CD14-positive monocyte (primary cell): ENCODE measurements around the gene PDCD2L. TPM values are rescaled to one million over a fixed set of nuclear protein-coding genes. Genes with fewer than 3 reads are reported as not detected.

ENCODE experiments used
- DNase-seq, 3 donors: peaks; one replicate each; pipeline ENCODE4 v3.0.0-alpha.2; 2011 to 2022
- H2AFZ ChIP-seq: 2 replicates; pipeline ENCODE4 v1.6.0; 2012; ENCODE audit warnings: mild to moderate bottlenecking, low read depth, low read length, inconsistent platforms; ENCODE audit not compliant: insufficient read depth, poor library complexity, severe bottlenecking
- H3K27ac ChIP-seq, 2 donors: 1 replicate in 1 of 2; 2 replicates in 1 of 2; pipeline ENCODE4 v1.5.1; 2012 to 2013; ENCODE audit warnings: low read length in 2 of 2, control low read depth in 1 of 2, inconsistent platforms in 1 of 2, low read depth in 1 of 2, mild to moderate bottlenecking in 1 of 2
- H3K27me3 ChIP-seq, 2 donors: one replicate each; pipeline versions ENCODE4 v1.6.0 to v1.6.1; 2011 to 2013; ENCODE audit warnings: low read length in 2 of 2; ENCODE audit not compliant: control insufficient read depth in 2 of 2, insufficient read depth in 2 of 2
- H3K36me3 ChIP-seq, 2 donors: replicated peaks in 1 of 2; 1 replicate in 1 of 2; 2 replicates in 1 of 2; pipeline versions ENCODE4 v1.5.1 to v1.6.1; 2012 to 2013; ENCODE audit warnings: low read length in 2 of 2, control low read depth in 1 of 2, inconsistent platforms in 1 of 2, mild to moderate bottlenecking in 1 of 2; ENCODE audit not compliant: insufficient read depth in 2 of 2, control insufficient read depth in 1 of 2
- H3K4me1 ChIP-seq, 2 donors: 1 replicate in 1 of 2; 2 replicates in 1 of 2; pipeline versions ENCODE4 v1.5.1 to v1.6.1; 2012 to 2013; ENCODE audit warnings: low read length in 2 of 2, control low read depth in 1 of 2, inconsistent platforms in 1 of 2, mild to moderate bottlenecking in 1 of 2, moderate library complexity in 1 of 2; ENCODE audit not compliant: insufficient read depth in 2 of 2, control insufficient read depth in 1 of 2
- H3K4me2 ChIP-seq: replicated peaks from 2 replicates; pipeline ENCODE3; 2012; ENCODE audit warnings: low read length, moderate library complexity, mild to moderate bottlenecking; ENCODE audit not compliant: poor library complexity, severe bottlenecking; ENCODE audit errors: extremely low read depth
- H3K4me3 ChIP-seq, 3 experiments: fragments of 200-600 bp in 1 of 3; sonication (generic) in 1 of 3; replicated peaks in 1 of 3; 1 replicate in 2 of 3; 2 replicates in 1 of 3; pipeline ENCODE4 v1.5.1; 2011 to 2013; ENCODE audit warnings: low read length in 3 of 3, mild to moderate bottlenecking in 3 of 3, control low read depth in 2 of 3, low read depth in 2 of 3, inconsistent platforms in 1 of 3, moderate library complexity in 1 of 3
- H3K79me2 ChIP-seq: 2 replicates; pipeline ENCODE4 v1.6.0; 2012; ENCODE audit warnings: mild to moderate bottlenecking, control low read depth, inconsistent platforms, low read length, moderate library complexity; ENCODE audit not compliant: insufficient read depth
- H3K9ac ChIP-seq: 2 replicates; pipeline ENCODE4 v1.6.0; 2017; ENCODE audit warnings: low read length, mild to moderate bottlenecking; ENCODE audit not compliant: insufficient read depth, poor library complexity, severe bottlenecking
- H3K9me3 ChIP-seq, 2 donors: replicated peaks in 1 of 2; 1 replicate in 1 of 2; 2 replicates in 1 of 2; pipeline versions ENCODE4 v1.5.1 to v1.6.1; 2012 to 2013; ENCODE audit warnings: low read length in 2 of 2, control low read depth in 1 of 2; ENCODE audit not compliant: control insufficient read depth in 1 of 2, insufficient read depth in 1 of 2
- H4K20me1 ChIP-seq: 2 replicates; pipeline ENCODE4 v1.6.0; 2012; ENCODE audit warnings: mild to moderate bottlenecking, low read length, control low read depth, moderate library complexity; ENCODE audit not compliant: insufficient read depth
- H3K27ac Mint-ChIP-seq, 7 donors: one replicate each; pipeline ENCODE4 v1.8.0; 2020; ENCODE audit warnings: mild to moderate bottlenecking in 7 of 7, mixed read lengths in 7 of 7, moderate library complexity in 6 of 7, inconsistent platforms in 2 of 7
- H3K27me3 Mint-ChIP-seq, 3 donors: one replicate each; pipeline ENCODE4 v1.8.0; 2021 to 2022; ENCODE audit warnings: low read depth in 3 of 3, mild to moderate bottlenecking in 3 of 3, mixed read lengths in 3 of 3, moderate library complexity in 3 of 3, inconsistent platforms in 1 of 3
- H3K36me3 Mint-ChIP-seq, 2 donors: one replicate each; pipeline ENCODE4 v1.8.0; 2020; ENCODE audit warnings: mixed read lengths in 2 of 2, inconsistent platforms in 1 of 2, mild to moderate bottlenecking in 1 of 2
- H3K4me1 Mint-ChIP-seq: one replicate; pipeline ENCODE4 v1.8.0; 2020; ENCODE audit warnings: mild to moderate bottlenecking, mixed read lengths
- H3K4me3 Mint-ChIP-seq, 2 donors: one replicate each; pipeline ENCODE4 v1.8.0; 2020; ENCODE audit warnings: mild to moderate bottlenecking in 2 of 2, mixed read lengths in 2 of 2, moderate library complexity in 1 of 2
- H3K9me3 Mint-ChIP-seq, 7 donors: one replicate each; pipeline ENCODE4 v1.8.0; 2020 to 2022; ENCODE audit warnings: mixed read lengths in 7 of 7, mild to moderate bottlenecking in 6 of 7, moderate library complexity in 6 of 7, inconsistent platforms in 2 of 7
- WGBS: methylation state at CpG from one replicate; pipeline ENCODE4 v1.1.5; 2013; ENCODE audit warnings: missing lambda C conversion rate; ENCODE audit not compliant: insufficient coverage; 5-methylcytosine and 5-hydroxymethylcytosine counted together
- intact Hi-C, 2 donors: fragments of 100-400 bp; cut with micrococcal nuclease; formaldehyde crosslinking; loops; one replicate each; pipeline versions ENCODE4 v1.15.0 to v1.15.1; 2023
- polyA plus RNA-seq, 3 donors: library from polyadenylated mRNA; depleted of rRNA in 1 of 3; unstranded in 2 of 3; stranded (reverse) in 1 of 3; fragments of 300-500 nt in 2 of 3; fragments of >200 nt in 1 of 3; fragmentation: Illumina TruSeq in 2 of 3; gene quantifications; 1 replicate in 2 of 3; 2 replicates in 1 of 3; pipeline ENCODE4 v1.2.3, GENCODE V29; 2012 to 2021
- TF ChIP-seq, protein P1 (sequence below): fragments of 200-600 bp; IDR thresholded peaks from one replicate; pipeline ENCODE4 v1.8.0; 2022; ENCODE audit warnings: antibody characterized with exemption, mild to moderate bottlenecking

Gene PDCD2L
- polyA plus RNA-seq, 3 donors, result 3.1 to 5.0 (median 4.9) TPM

DNA sequence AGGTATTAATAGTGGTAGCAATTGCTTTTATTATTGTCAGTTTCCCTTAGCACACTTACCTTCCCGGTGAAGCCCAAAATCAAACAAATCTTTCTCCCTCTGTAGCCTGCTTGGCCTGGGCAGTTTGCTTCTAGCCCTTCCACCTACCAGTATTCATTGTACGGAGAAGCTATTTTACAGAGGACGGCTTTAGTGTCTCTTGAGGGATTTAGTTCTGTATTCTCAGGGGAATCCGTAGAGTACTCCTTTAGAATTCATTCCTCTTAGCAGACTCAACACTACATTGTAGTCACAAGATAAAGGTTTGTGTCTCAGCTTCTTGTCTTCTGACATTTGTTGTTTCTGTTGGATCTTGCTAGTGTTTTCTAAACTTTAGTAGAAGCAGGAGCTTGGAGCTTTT lies 53.2 kb downstream of the PDCD2L start:
- H3K27me3 Mint-ChIP-seq, result no peaks in the 10 kb centered on the region
- no peak overlapping the region for H3K4me2 ChIP-seq
- no peaks in the 10 kb centered on the region for H3K9me3 ChIP-seq
- WGBS, result no CpG with 5 or more reads among the region's 4 CpGs
- no peaks in the 10 kb centered on the region for H3K9me3 Mint-ChIP-seq
- H4K20me1 ChIP-seq, result no peaks in the 10 kb centered on the region
- peaks cover 77 to 93% of the 10 kb centered on the region in 2 donors for H3K36me3 Mint-ChIP-seq
- no peak overlapping the region for H3K4me3 Mint-ChIP-seq
- H3K36me3 ChIP-seq, result peaks cover 89 to 96% of the 10 kb centered on the region in 2 donors
- intact Hi-C loops, result no loop called here
- no peak overlapping the region for H3K9ac ChIP-seq
- no peak overlapping the region for H3K4me3 ChIP-seq
- no peaks in the 10 kb centered on the region for H3K4me1 ChIP-seq
- H3K27me3 ChIP-seq, result no peaks in the 10 kb centered on the region
- DNase-seq, result no peak
- H3K4me1 Mint-ChIP-seq, result no peaks in the 10 kb centered on the region
- H3K27ac Mint-ChIP-seq, result no peak overlapping the region
- H3K27ac ChIP-seq, result no peak overlapping the region
- H2AFZ ChIP-seq, result no peak overlapping the region
- peaks cover 5% of the 10 kb centered on the region for H3K79me2 ChIP-seq
- TF ChIP-seq, protein P1, sequence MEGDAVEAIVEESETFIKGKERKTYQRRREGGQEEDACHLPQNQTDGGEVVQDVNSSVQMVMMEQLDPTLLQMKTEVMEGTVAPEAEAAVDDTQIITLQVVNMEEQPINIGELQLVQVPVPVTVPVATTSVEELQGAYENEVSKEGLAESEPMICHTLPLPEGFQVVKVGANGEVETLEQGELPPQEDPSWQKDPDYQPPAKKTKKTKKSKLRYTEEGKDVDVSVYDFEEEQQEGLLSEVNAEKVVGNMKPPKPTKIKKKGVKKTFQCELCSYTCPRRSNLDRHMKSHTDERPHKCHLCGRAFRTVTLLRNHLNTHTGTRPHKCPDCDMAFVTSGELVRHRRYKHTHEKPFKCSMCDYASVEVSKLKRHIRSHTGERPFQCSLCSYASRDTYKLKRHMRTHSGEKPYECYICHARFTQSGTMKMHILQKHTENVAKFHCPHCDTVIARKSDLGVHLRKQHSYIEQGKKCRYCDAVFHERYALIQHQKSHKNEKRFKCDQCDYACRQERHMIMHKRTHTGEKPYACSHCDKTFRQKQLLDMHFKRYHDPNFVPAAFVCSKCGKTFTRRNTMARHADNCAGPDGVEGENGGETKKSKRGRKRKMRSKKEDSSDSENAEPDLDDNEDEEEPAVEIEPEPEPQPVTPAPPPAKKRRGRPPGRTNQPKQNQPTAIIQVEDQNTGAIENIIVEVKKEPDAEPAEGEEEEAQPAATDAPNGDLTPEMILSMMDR, result no peak

DNA sequence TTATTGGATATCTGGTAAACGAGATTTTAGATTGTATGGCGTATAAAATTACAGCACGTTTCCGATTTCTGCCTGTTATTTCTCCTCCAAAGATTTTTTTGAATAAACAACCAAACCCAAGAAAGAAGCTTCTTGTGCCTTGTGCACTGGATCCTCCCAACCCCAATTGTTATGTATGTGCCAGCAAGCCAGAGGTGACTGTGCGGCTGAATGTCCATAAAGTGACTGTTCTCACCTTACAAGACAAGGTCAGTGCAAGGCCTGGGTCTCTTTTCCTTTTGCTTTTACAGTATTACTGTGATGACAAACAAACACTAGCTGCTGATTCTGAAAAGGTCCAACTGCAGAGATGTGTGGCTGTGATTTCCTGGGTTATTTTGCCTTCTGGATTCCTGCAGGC lies 54.5 kb downstream of the PDCD2L start:
- H3K9ac ChIP-seq, result no peak overlapping the region
- no peaks in the 10 kb centered on the region for H4K20me1 ChIP-seq
- H3K27me3 ChIP-seq, result no peaks in the 10 kb centered on the region
- intact Hi-C loops, result no loop called here
- WGBS, result no CpG with 5 or more reads among the region's 5 CpGs
- H3K27ac Mint-ChIP-seq, result no peak overlapping the region
- H3K4me2 ChIP-seq, result no peak overlapping the region
- DNase-seq, result no peak
- H3K27me3 Mint-ChIP-seq, result no peaks in the 10 kb centered on the region
- H3K9me3 Mint-ChIP-seq, result no peaks in the 10 kb centered on the region
- H3K4me1 Mint-ChIP-seq, result no peaks in the 10 kb centered on the region
- TF ChIP-seq, protein P1, result no peak
- peaks cover 76 to 94% of the 10 kb centered on the region in 2 donors for H3K36me3 Mint-ChIP-seq
- H3K79me2 ChIP-seq, result peaks cover 5% of the 10 kb centered on the region
- no peak overlapping the region for H3K4me3 ChIP-seq
- no peak overlapping the region for H2AFZ ChIP-seq
- H3K9me3 ChIP-seq, result no peaks in the 10 kb centered on the region
- H3K36me3 ChIP-seq, result peaks cover 87 to 96% of the 10 kb centered on the region in 2 donors
- no peak overlapping the region for H3K4me3 Mint-ChIP-seq
- no peaks in the 10 kb centered on the region for H3K4me1 ChIP-seq
- no peak overlapping the region for H3K27ac ChIP-seq
